ENCODE measurements around the gene TPST2. TPM values are rescaled to one million over a fixed set of nuclear protein-coding genes. Genes with fewer than 3 reads are reported as not detected.

Gene TPST2
- total RNA-seq, 1 experiment from 2014 or later = 7.0 TPM

- Mint-ChIP-seq H3K27ac (ENCODE audit: low read depth, unreplicated experiment) (no peak overlapping the region), H3K9me3 (ENCODE audit: unreplicated experiment) (no peaks in the 10 kb centered on the region), H3K4me1 (ENCODE audit: insufficient read depth, unreplicated experiment) (no peaks in the 10 kb centered on the region), H3K4me3 (ENCODE audit: unreplicated experiment) (no peak overlapping the region), H3K27me3 (ENCODE audit: insufficient read depth, unreplicated experiment) (no peaks in the 10 kb centered on the region), H3K36me3 (ENCODE audit: insufficient read depth, unreplicated experiment) (peaks cover 6% of the 10 kb centered on the region)
- DNase-seq (ENCODE audit: unreplicated experiment) = no peak
- intact Hi-C loops (cut with micrococcal nuclease) = no loop called here
- POLR2A ChIA-PET = no interaction called here
- no peak for TF ChIP-seq CTCF (IDR thresholded peaks at IDR 0.05; ENCODE audit: unreplicated experiment)
- CTCF ChIA-PET = interaction anchor here (0.6 to 0.9 kb wide), 2 partner anchors 26 to 86 kb away, joined by 3 read pairs; no protein-coding TSS in a partner anchor
- no TSS peak for BruUV-seq (replicated peaks)
Measured at GRCh38 chr22:26576026-26576680, 13.8 kb downstream of the TPST2 start.

- ChIA-PET CTCF (interaction anchor here (0.6 to 0.7 kb wide), 2 partner anchors 33 to 113 kb away, joined by 3 read pairs; no protein-coding TSS in a partner anchor), POLR2A (no interaction called here)
- intact Hi-C loops (cut with micrococcal nuclease) = no loop called here
- H3K27ac Mint-ChIP-seq (ENCODE audit: low read depth, unreplicated experiment) = no peak overlapping the region
- TF ChIP-seq CTCF (IDR thresholded peaks at IDR 0.05; ENCODE audit: unreplicated experiment) = no peak
- no peaks in the 10 kb centered on the region for H3K9me3 Mint-ChIP-seq (ENCODE audit: unreplicated experiment)
- DNase-seq (ENCODE audit: unreplicated experiment) = no peak
- no peaks in the 10 kb centered on the region for H3K27me3 Mint-ChIP-seq (ENCODE audit: insufficient read depth, unreplicated experiment)
- H3K4me3 Mint-ChIP-seq (ENCODE audit: unreplicated experiment) = no peak overlapping the region
- no TSS peak for BruUV-seq (replicated peaks)
- H3K4me1 Mint-ChIP-seq (ENCODE audit: insufficient read depth, unreplicated experiment) = no peaks in the 10 kb centered on the region
- peaks cover 6% of the 10 kb centered on the region for H3K36me3 Mint-ChIP-seq (ENCODE audit: insufficient read depth, unreplicated experiment)
Measured at GRCh38 chr22:26574001-26574723, 15.8 kb downstream of the TPST2 start.

- TF ChIP-seq CTCF (IDR thresholded peaks at IDR 0.05; ENCODE audit: unreplicated experiment) = no peak
- Mint-ChIP-seq H3K27me3 (ENCODE audit: insufficient read depth, unreplicated experiment) (no peaks in the 10 kb centered on the region), H3K36me3 (ENCODE audit: insufficient read depth, unreplicated experiment) (peaks cover 6% of the 10 kb centered on the region), H3K27ac (ENCODE audit: low read depth, unreplicated experiment) (no peak overlapping the region), H3K4me3 (ENCODE audit: unreplicated experiment) (no peak overlapping the region), H3K9me3 (ENCODE audit: unreplicated experiment) (no peaks in the 10 kb centered on the region), H3K4me1 (ENCODE audit: insufficient read depth, unreplicated experiment) (peaks cover 3% of the 10 kb centered on the region)
- intact Hi-C loops (cut with micrococcal nuclease) = no loop called here
- POLR2A ChIA-PET = interaction anchor here (1.0 kb wide), 1 partner anchor 61 kb away, joined by 3 read pairs; the partner anchor contains the start of gene TFIP11
- BruUV-seq (replicated peaks) = no TSS peak
- DNase-seq (ENCODE audit: unreplicated experiment) = no peak
- CTCF ChIA-PET = interaction anchor here (0.6 kb wide), 1 partner anchor 51 kb away, joined by 3 read pairs; no protein-coding TSS in a partner anchor
Measured at GRCh38 chr22:26573026-26573662, 16.8 kb downstream of the TPST2 start.

GRCh38 chr22:26570864-26571525 lies 18.9 kb downstream of the TPST2 start:
- Mint-ChIP-seq H3K27ac (ENCODE audit: low read depth, unreplicated experiment) (no peak overlapping the region), H3K4me3 (ENCODE audit: unreplicated experiment) (no peak overlapping the region), H3K36me3 (ENCODE audit: insufficient read depth, unreplicated experiment) (peaks cover 6% of the 10 kb centered on the region), H3K9me3 (ENCODE audit: unreplicated experiment) (no peaks in the 10 kb centered on the region), H3K27me3 (ENCODE audit: insufficient read depth, unreplicated experiment) (no peaks in the 10 kb centered on the region), H3K4me1 (ENCODE audit: insufficient read depth, unreplicated experiment) (peaks cover 5% of the 10 kb centered on the region)
- no peak for TF ChIP-seq CTCF (IDR thresholded peaks at IDR 0.05; ENCODE audit: unreplicated experiment)
- intact Hi-C loops (cut with micrococcal nuclease) = no loop called here
- ChIA-PET POLR2A (no interaction called here), CTCF (no interaction called here)
- BruUV-seq (replicated peaks) = no TSS peak
- no peak for DNase-seq (ENCODE audit: unreplicated experiment)
